Subcutaneous abdominal adipose tissue (tissue), 5 donors: Measurements from ENCODE around the gene SYNM.
A peak's percentile ranks its signal among the peaks of the same experiment; 100 is the strongest.

Source experiments
- H3K27ac ChIP-seq: one replicate; pipeline ENCODE4 v1.7.0; 2013; ENCODE audit warnings: low read depth, mild to moderate bottlenecking, inconsistent platforms, low read length, moderate library complexity
- H3K27me3 ChIP-seq, 5 donors: one replicate each; pipeline ENCODE4 v1.7.0; 2013; ENCODE audit warnings: low read length in 5 of 5, inconsistent platforms in 1 of 5; ENCODE audit not compliant: control insufficient read depth in 5 of 5, insufficient read depth in 4 of 5
- H3K36me3 ChIP-seq, 5 donors: one replicate each; pipeline ENCODE4 v1.7.0; 2013; ENCODE audit warnings: low read length in 5 of 5; ENCODE audit not compliant: control insufficient read depth in 5 of 5, insufficient read depth in 5 of 5
- H3K4me1 ChIP-seq, 5 donors: one replicate each; pipeline ENCODE4 v1.7.0; 2013; ENCODE audit warnings: low read length in 5 of 5, mild to moderate bottlenecking in 3 of 5, moderate library complexity in 1 of 5; ENCODE audit not compliant: control insufficient read depth in 5 of 5, insufficient read depth in 5 of 5
- H3K4me3 ChIP-seq, 5 donors: one replicate each; pipeline ENCODE4 v1.7.0; 2013; ENCODE audit warnings: low read length in 5 of 5, low read depth in 1 of 5
- H3K9ac ChIP-seq, 5 donors: one replicate each; pipeline ENCODE4 v1.7.0; 2013; ENCODE audit warnings: low read length in 5 of 5, mild to moderate bottlenecking in 4 of 5, moderate library complexity in 3 of 5
- H3K9me3 ChIP-seq, 5 donors: one replicate each; pipeline ENCODE4 v1.7.0; 2013; ENCODE audit warnings: low read length in 5 of 5; ENCODE audit not compliant: control insufficient read depth in 5 of 5
- donor health status: healthy.
- donor health status: healthy.
- donor health status: healthy.
- donor health status: healthy.
- donor health status: healthy.

Gene SYNM

GRCh38 chr15:99172989-99173388 lies 68.1 kb downstream of the SYNM start:
- H3K4me1 ChIP-seq, result peaks cover 0 to 22% (median 17%) of the 10 kb centered on the region in 5 donors
- no peak overlapping the region for H3K27ac ChIP-seq
- no peak overlapping the region for H3K4me3 ChIP-seq
- peaks cover 3 to 35% (median 26%) of the 10 kb centered on the region in 5 donors for H3K36me3 ChIP-seq
- H3K9ac ChIP-seq, result no peak overlapping the region
- H3K9me3 ChIP-seq, result no peaks in the 10 kb centered on the region
- no peaks in the 10 kb centered on the region for H3K27me3 ChIP-seq

DNA sequence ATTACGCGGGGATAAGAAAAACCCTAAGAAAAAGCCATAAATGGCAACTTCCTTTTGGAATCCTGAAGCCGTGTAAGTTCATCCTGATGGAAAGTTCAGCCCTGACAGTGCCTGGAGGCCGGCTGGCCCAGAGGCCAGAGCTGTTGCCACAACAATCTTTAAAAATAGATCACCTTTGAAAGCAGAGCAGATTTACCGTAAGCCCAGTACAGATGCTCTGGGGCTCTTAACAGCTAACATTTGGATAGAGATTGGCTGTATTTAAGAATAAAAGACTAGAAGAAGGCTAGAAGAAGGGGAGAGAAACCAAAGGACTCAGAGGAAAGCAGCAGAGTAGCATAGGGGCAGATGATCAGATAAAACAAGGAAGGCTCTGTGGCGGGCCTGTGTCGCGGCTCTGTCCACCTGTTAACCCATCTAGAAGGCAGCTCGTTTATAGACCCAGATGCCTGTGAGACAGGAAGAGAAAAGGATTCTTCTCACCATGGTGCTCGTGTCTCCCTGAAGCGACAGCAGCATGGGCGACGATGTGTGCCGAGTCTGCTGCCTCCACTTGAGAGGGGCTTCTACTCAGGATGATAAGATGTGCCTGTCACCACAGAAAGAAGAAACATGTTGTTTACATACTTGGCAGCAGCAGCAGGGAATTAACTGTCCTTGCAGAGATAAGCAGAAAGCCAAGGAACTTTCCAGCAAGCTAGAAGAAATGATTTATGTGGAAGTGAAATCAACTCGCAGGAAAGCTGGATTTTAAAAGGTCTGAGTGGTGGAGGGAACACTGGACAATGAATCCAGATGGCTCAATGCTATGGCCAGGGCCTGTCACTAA lies 69.9 kb downstream of the SYNM start:
- peaks cover 0 to 16% (median 13%) of the 10 kb centered on the region in 5 donors for H3K4me1 ChIP-seq
- H3K9me3 ChIP-seq, result no peaks in the 10 kb centered on the region
- no peak overlapping the region for H3K4me3 ChIP-seq
- H3K36me3 ChIP-seq, result peaks cover 3 to 26% (median 24%) of the 10 kb centered on the region in 5 donors
- no peak overlapping the region for H3K9ac ChIP-seq
- H3K27me3 ChIP-seq, result no peaks in the 10 kb centered on the region
- H3K27ac ChIP-seq, result no peak overlapping the region

GRCh38 chr15:99176757-99177156 lies 71.9 kb downstream of the SYNM start:
- no peaks in the 10 kb centered on the region for H3K27me3 ChIP-seq
- H3K4me3 ChIP-seq, result no peak overlapping the region
- no peak overlapping the region for H3K9ac ChIP-seq
- H3K36me3 ChIP-seq, result peaks cover 0 to 18% (median 15%) of the 10 kb centered on the region in 5 donors
- no peaks in the 10 kb centered on the region for H3K9me3 ChIP-seq
- peaks cover 5 to 25% (median 20%) of the 10 kb centered on the region in 5 donors for H3K4me1 ChIP-seq
- H3K27ac ChIP-seq, result no peak overlapping the region

GRCh38 chr15:99177679-99178078 lies 72.8 kb downstream of the SYNM start:
- Histone ChIP-seq H3K36me3 (peaks cover 0 to 18% (median 14%) of the 10 kb centered on the region in 5 donors), H3K9ac (no peak overlapping the region), H3K4me1 (peaks cover 5 to 34% (median 25%) of the 10 kb centered on the region in 5 donors), H3K4me3 (no peak overlapping the region), H3K27me3 (no peaks in the 10 kb centered on the region), H3K27ac (no peak overlapping the region), H3K9me3 (no peaks in the 10 kb centered on the region)

DNA sequence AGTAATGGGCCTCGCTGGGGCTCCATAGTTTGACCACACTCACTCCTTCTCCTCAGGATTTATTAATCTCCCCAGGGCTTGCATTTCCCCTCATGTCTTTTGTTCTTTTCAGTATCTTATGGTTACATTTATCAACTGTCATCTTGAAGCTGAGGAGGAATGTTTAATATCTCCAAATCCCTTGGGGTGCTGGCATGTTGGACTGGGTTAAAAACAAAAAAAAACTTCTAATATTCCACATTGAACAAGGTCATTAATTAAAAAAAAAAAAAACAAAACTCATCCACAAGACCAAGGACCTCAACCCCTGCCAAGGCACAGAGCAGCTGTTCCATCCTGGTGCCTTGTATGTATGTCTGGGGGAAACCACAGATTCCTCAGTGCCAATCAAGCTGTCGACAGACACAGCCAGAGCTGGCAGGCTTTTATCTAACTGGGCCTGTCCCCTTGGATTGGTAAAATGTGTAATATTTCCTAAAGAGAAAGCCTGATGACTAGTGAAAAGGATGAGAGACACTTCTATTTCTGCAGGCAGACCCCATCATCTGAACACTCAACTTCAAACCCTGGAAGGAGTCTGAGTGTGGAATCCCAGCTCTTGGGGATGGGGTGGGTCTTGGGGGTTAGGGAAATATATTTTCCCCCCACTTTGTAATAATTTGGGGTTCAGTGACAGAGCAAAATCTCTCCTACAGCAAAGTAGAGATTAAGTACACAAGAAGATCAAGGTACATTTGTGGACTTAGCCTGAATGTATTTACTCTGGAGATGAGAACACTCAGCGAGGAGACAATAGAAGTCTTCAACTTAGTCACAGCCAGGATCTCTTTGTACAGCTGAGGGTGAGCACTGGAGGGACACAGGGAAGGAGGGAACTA lies 75.4 kb downstream of the SYNM start:
- peaks cover 0 to 7% (median 5%) of the 10 kb centered on the region in 5 donors for H3K36me3 ChIP-seq
- H3K27me3 ChIP-seq, result no peaks in the 10 kb centered on the region
- no peak overlapping the region for H3K4me3 ChIP-seq
- H3K9me3 ChIP-seq, result no peaks in the 10 kb centered on the region
- H3K9ac ChIP-seq, result no peak overlapping the region
- peak overlapping the region; percentile 76 for H3K27ac ChIP-seq
- H3K4me1 ChIP-seq, result peaks cover 5 to 36% (median 22%) of the 10 kb centered on the region in 5 donors

DNA sequence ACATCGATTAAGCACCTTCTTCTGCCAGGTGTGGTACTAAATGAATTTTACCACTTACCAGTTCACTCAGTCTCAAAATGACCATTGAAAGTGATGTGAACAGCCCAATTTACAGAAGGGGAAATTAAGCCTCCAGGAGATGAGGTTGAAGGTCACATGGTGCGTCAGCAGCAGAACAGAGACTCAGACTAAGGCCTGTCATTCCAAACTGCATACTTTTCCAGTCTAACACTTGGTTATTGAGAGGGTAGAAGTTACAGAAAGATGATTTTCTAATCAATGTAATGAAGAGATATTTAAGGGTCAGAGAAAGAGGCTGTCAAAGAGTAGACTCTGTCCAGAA lies 76.1 kb downstream of the SYNM start:
- Histone ChIP-seq H3K27ac (peak overlapping the region; percentile 76), H3K4me3 (no peak overlapping the region), H3K36me3 (peaks cover 0 to 7% (median 5%) of the 10 kb centered on the region in 5 donors), H3K9ac (no peak overlapping the region), H3K4me1 (peaks cover 5 to 35% (median 20%) of the 10 kb centered on the region in 5 donors), H3K27me3 (no peaks in the 10 kb centered on the region), H3K9me3 (no peaks in the 10 kb centered on the region)

DNA sequence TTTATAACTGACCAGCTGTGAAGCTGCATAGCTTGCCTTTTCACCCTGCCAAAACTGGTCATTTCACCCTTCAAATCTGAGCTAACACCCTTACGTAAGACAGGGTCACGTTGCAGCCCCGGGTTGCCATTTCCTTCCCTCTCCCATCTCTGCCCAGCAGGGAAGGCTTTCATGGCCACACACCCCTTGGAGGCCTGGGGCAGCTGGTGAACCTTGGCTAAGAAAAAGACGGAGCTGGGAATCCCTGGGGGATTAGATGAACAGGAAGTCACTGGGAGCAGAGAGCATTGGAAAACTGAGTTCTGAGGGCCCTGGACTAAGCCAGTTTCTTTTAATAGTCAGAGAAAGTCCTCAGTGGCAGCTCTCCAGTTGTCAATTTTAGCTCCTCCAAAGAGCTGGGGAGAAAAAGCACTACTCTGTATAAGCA lies 76.7 kb downstream of the SYNM start:
- H3K4me1 ChIP-seq, result peaks cover 5 to 39% (median 20%) of the 10 kb centered on the region in 5 donors
- peak overlapping the region in 2 of 5 donors; percentile 35 to 49 for H3K9ac ChIP-seq
- no peaks in the 10 kb centered on the region for H3K27me3 ChIP-seq
- no peaks in the 10 kb centered on the region for H3K9me3 ChIP-seq
- H3K4me3 ChIP-seq, result peak overlapping the region in 1 of 5 donors; percentile 11
- H3K27ac ChIP-seq, result peak overlapping the region; percentile 76
- H3K36me3 ChIP-seq, result peaks cover 0 to 7% (median 5%) of the 10 kb centered on the region in 5 donors

DNA sequence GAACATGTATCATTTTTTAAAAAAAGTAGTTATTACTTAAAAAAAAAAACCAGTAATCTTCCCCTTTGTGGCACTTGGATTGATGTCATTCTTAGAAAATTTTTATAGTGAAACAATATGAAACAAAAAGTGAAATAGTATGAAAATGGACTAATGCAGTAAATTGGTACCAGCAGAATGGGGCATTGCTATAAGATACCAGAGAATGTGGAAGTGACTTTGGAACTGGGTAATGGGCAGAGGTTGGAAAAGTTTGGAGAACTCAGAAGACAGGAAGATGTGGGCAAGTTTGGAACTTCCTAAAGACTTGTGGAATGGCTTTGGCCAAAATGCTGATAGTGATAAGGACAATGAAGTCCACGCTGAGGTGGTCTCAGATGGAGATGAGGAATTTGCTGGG lies 77.9 kb downstream of the SYNM start:
- H3K27ac ChIP-seq, result no peak overlapping the region
- H3K36me3 ChIP-seq, result peaks cover 0 to 7% (median 5%) of the 10 kb centered on the region in 5 donors
- H3K4me3 ChIP-seq, result no peak overlapping the region
- H3K4me1 ChIP-seq, result peaks cover 5 to 39% (median 20%) of the 10 kb centered on the region in 5 donors
- H3K9me3 ChIP-seq, result no peaks in the 10 kb centered on the region
- no peaks in the 10 kb centered on the region for H3K27me3 ChIP-seq
- H3K9ac ChIP-seq, result no peak overlapping the region
